HG03139 (cell line): ENCODE data around the gene GALNTL6.
"Not testable (repeated sequence)": the region's sequence is repeated elsewhere in the genome, so short reads cannot be mapped to it uniquely, and the experiment has no call there.

Source experiments
- ATAC-seq: cut with Tn5 transposase; IDR thresholded peaks from one replicate; pipeline ENCODE4 v1.9.1; 2021; ENCODE audit not compliant: unreplicated experiment

GALNTL6 gene

GRCh38 chr4:172786039-172786792 lies 973.0 kb downstream of the GALNTL6 start:
- no peak for ATAC-seq

- no peak for ATAC-seq
Observed at GRCh38 chr4:172787111-172787510, 973.9 kb downstream of the GALNTL6 start.

GRCh38 chr4:172791841-172792240 lies 978.6 kb downstream of the GALNTL6 start:
- no peak for ATAC-seq

- ATAC-seq = no peak
Observed at GRCh38 chr4:172793565-172794306, 980.5 kb downstream of the GALNTL6 start.

GRCh38 chr4:172794307-172794703 lies 981.1 kb downstream of the GALNTL6 start:
- ATAC-seq = no peak

- ATAC-seq = not testable (repeated sequence)
Observed at GRCh38 chr4:172797281-172797680, 984.1 kb downstream of the GALNTL6 start.

- ATAC-seq = no peak
Observed at GRCh38 chr4:172802032-172802431, 988.8 kb downstream of the GALNTL6 start.

- ATAC-seq = no peak
Observed at GRCh38 chr4:172806841-172807240, 993.6 kb downstream of the GALNTL6 start.

- ATAC-seq = no peak
Observed at GRCh38 chr4:172808196-172808595, 995.0 kb downstream of the GALNTL6 start.

GRCh38 chr4:172809319-172809718 lies 996.1 kb downstream of the GALNTL6 start:
- ATAC-seq = no peak

GRCh38 chr4:172813359-172813923 lies 1000.2 kb downstream of the GALNTL6 start:
- peak; percentile 76 for ATAC-seq

GRCh38 chr4:172815499-172816164 lies 1002.4 kb downstream of the GALNTL6 start:
- ATAC-seq = no peak

GRCh38 chr4:172818901-172819300 lies 1005.7 kb downstream of the GALNTL6 start:
- no peak for ATAC-seq

- no peak for ATAC-seq
Observed at GRCh38 chr4:172819353-172819752, 1006.1 kb downstream of the GALNTL6 start.

GRCh38 chr4:172822331-172822730 lies 1009.1 kb downstream of the GALNTL6 start:
- no peak for ATAC-seq

GRCh38 chr4:172826346-172826745 lies 1013.1 kb downstream of the GALNTL6 start:
- ATAC-seq = no peak

- no peak for ATAC-seq
Observed at GRCh38 chr4:172826861-172827260, 1013.7 kb downstream of the GALNTL6 start.

GRCh38 chr4:172830295-172830764 lies 1017.1 kb downstream of the GALNTL6 start:
- ATAC-seq = no peak

GRCh38 chr4:172836661-172837060 lies 1023.5 kb downstream of the GALNTL6 start:
- ATAC-seq = no peak

- no peak for ATAC-seq
Observed at GRCh38 chr4:172838111-172838510, 1024.9 kb downstream of the GALNTL6 start.

GRCh38 chr4:172838943-172839342 lies 1025.7 kb downstream of the GALNTL6 start:
- ATAC-seq = no peak
